CD14-positive monocyte (primary cell): Measurements from ENCODE around the gene PPEF1. TPM values are rescaled to one million over a fixed set of nuclear protein-coding genes. Genes with fewer than 3 reads are reported as not detected.
A peak's percentile ranks its signal among the peaks of the same experiment; 100 is the strongest.

ENCODE experiments used
- DNase-seq, 3 donors: peaks; one replicate each; pipeline ENCODE4 v3.0.0-alpha.2; 2011 to 2022
- H2AFZ ChIP-seq: 2 replicates; pipeline ENCODE4 v1.6.0; 2012; ENCODE audit warnings: mild to moderate bottlenecking, low read depth, low read length, inconsistent platforms; ENCODE audit not compliant: insufficient read depth, poor library complexity, severe bottlenecking
- H3K27ac ChIP-seq, 2 donors: 1 replicate in 1 of 2; 2 replicates in 1 of 2; pipeline ENCODE4 v1.5.1; 2012 to 2013; ENCODE audit warnings: low read length in 2 of 2, control low read depth in 1 of 2, inconsistent platforms in 1 of 2, low read depth in 1 of 2, mild to moderate bottlenecking in 1 of 2
- H3K27me3 ChIP-seq, 2 donors: one replicate each; pipeline versions ENCODE4 v1.6.0 to v1.6.1; 2011 to 2013; ENCODE audit warnings: low read length in 2 of 2; ENCODE audit not compliant: control insufficient read depth in 2 of 2, insufficient read depth in 2 of 2
- H3K36me3 ChIP-seq, 2 donors: replicated peaks in 1 of 2; 1 replicate in 1 of 2; 2 replicates in 1 of 2; pipeline versions ENCODE4 v1.5.1 to v1.6.1; 2012 to 2013; ENCODE audit warnings: low read length in 2 of 2, control low read depth in 1 of 2, inconsistent platforms in 1 of 2, mild to moderate bottlenecking in 1 of 2; ENCODE audit not compliant: insufficient read depth in 2 of 2, control insufficient read depth in 1 of 2
- H3K4me1 ChIP-seq, 2 donors: 1 replicate in 1 of 2; 2 replicates in 1 of 2; pipeline versions ENCODE4 v1.5.1 to v1.6.1; 2012 to 2013; ENCODE audit warnings: low read length in 2 of 2, control low read depth in 1 of 2, inconsistent platforms in 1 of 2, mild to moderate bottlenecking in 1 of 2, moderate library complexity in 1 of 2; ENCODE audit not compliant: insufficient read depth in 2 of 2, control insufficient read depth in 1 of 2
- H3K4me2 ChIP-seq: replicated peaks from 2 replicates; pipeline ENCODE3; 2012; ENCODE audit warnings: low read length, moderate library complexity, mild to moderate bottlenecking; ENCODE audit not compliant: poor library complexity, severe bottlenecking; ENCODE audit errors: extremely low read depth
- H3K4me3 ChIP-seq, 3 experiments: fragments of 200-600 bp in 1 of 3; sonication (generic) in 1 of 3; replicated peaks in 1 of 3; 1 replicate in 2 of 3; 2 replicates in 1 of 3; pipeline ENCODE4 v1.5.1; 2011 to 2013; ENCODE audit warnings: low read length in 3 of 3, mild to moderate bottlenecking in 3 of 3, control low read depth in 2 of 3, low read depth in 2 of 3, inconsistent platforms in 1 of 3, moderate library complexity in 1 of 3
- H3K79me2 ChIP-seq: 2 replicates; pipeline ENCODE4 v1.6.0; 2012; ENCODE audit warnings: mild to moderate bottlenecking, control low read depth, inconsistent platforms, low read length, moderate library complexity; ENCODE audit not compliant: insufficient read depth
- H3K9ac ChIP-seq: 2 replicates; pipeline ENCODE4 v1.6.0; 2017; ENCODE audit warnings: low read length, mild to moderate bottlenecking; ENCODE audit not compliant: insufficient read depth, poor library complexity, severe bottlenecking
- H3K9me3 ChIP-seq, 2 donors: replicated peaks in 1 of 2; 1 replicate in 1 of 2; 2 replicates in 1 of 2; pipeline versions ENCODE4 v1.5.1 to v1.6.1; 2012 to 2013; ENCODE audit warnings: low read length in 2 of 2, control low read depth in 1 of 2; ENCODE audit not compliant: control insufficient read depth in 1 of 2, insufficient read depth in 1 of 2
- H4K20me1 ChIP-seq: 2 replicates; pipeline ENCODE4 v1.6.0; 2012; ENCODE audit warnings: mild to moderate bottlenecking, low read length, control low read depth, moderate library complexity; ENCODE audit not compliant: insufficient read depth
- H3K27ac Mint-ChIP-seq, 7 donors: one replicate each; pipeline ENCODE4 v1.8.0; 2020; ENCODE audit warnings: mild to moderate bottlenecking in 7 of 7, mixed read lengths in 7 of 7, moderate library complexity in 6 of 7, inconsistent platforms in 2 of 7
- H3K27me3 Mint-ChIP-seq, 3 donors: one replicate each; pipeline ENCODE4 v1.8.0; 2021 to 2022; ENCODE audit warnings: low read depth in 3 of 3, mild to moderate bottlenecking in 3 of 3, mixed read lengths in 3 of 3, moderate library complexity in 3 of 3, inconsistent platforms in 1 of 3
- H3K36me3 Mint-ChIP-seq, 2 donors: one replicate each; pipeline ENCODE4 v1.8.0; 2020; ENCODE audit warnings: mixed read lengths in 2 of 2, inconsistent platforms in 1 of 2, mild to moderate bottlenecking in 1 of 2
- H3K4me1 Mint-ChIP-seq: one replicate; pipeline ENCODE4 v1.8.0; 2020; ENCODE audit warnings: mild to moderate bottlenecking, mixed read lengths
- H3K4me3 Mint-ChIP-seq, 2 donors: one replicate each; pipeline ENCODE4 v1.8.0; 2020; ENCODE audit warnings: mild to moderate bottlenecking in 2 of 2, mixed read lengths in 2 of 2, moderate library complexity in 1 of 2
- H3K9me3 Mint-ChIP-seq, 7 donors: one replicate each; pipeline ENCODE4 v1.8.0; 2020 to 2022; ENCODE audit warnings: mixed read lengths in 7 of 7, mild to moderate bottlenecking in 6 of 7, moderate library complexity in 6 of 7, inconsistent platforms in 2 of 7
- CTCF ChIP-seq: fragments of 200-600 bp; IDR thresholded peaks from one replicate; pipeline ENCODE4 v1.8.0; 2022; ENCODE audit warnings: antibody characterized with exemption, mild to moderate bottlenecking
- WGBS: methylation state at CpG from one replicate; pipeline ENCODE4 v1.1.5; 2013; ENCODE audit warnings: missing lambda C conversion rate; ENCODE audit not compliant: insufficient coverage; 5-methylcytosine and 5-hydroxymethylcytosine counted together
- intact Hi-C, 2 donors: fragments of 100-400 bp; cut with micrococcal nuclease; formaldehyde crosslinking; loops; one replicate each; pipeline versions ENCODE4 v1.15.0 to v1.15.1; 2023
- polyA plus RNA-seq, 3 donors: library from polyadenylated mRNA; depleted of rRNA in 1 of 3; unstranded in 2 of 3; stranded (reverse) in 1 of 3; fragments of 300-500 nt in 2 of 3; fragments of >200 nt in 1 of 3; fragmentation: Illumina TruSeq in 2 of 3; gene quantifications; 1 replicate in 2 of 3; 2 replicates in 1 of 3; pipeline ENCODE4 v1.2.3, GENCODE V29; 2012 to 2021

PPEF1 gene
- polyA plus RNA-seq, 3 donors = 0.26 to 0.32 TPM; not detected in 1

DNA sequence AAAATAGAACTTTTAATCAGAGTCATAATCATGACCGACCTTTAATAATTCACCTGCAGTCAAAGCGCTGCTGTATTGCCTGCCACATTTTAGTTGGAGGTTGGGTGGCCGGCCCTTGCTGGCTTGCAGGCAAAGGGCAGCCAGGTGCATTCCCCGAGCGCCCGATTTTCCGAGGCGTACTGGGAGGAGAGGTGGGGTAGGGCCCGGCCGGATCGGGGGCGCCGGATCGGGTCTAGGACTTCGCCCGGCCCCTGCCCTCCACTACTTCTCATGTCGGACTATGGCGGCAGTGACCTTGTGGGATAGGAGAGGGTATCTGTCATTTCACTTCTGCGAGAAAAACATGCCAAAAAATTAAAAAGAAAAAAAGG is 33.0 kb upstream of the PPEF1 start:
- Mint-ChIP-seq H3K27ac (peak overlapping the region; percentile 7 to 75 (median 64)), H3K36me3 (no peaks in the 10 kb centered on the region), H3K27me3 (peaks cover 0 to 20% (median 4%) of the 10 kb centered on the region in 3 donors), H3K9me3 (peaks cover 0 to 9% (median 0%) of the 10 kb centered on the region in 7 donors), H3K4me3 (peak overlapping the region; percentile 73 to 78), H3K4me1 (peaks cover 38% of the 10 kb centered on the region)
- Histone ChIP-seq H4K20me1 (no peaks in the 10 kb centered on the region), H3K4me3 (peak overlapping the region; percentile 59 to 79 (median 76)), H2AFZ (peak overlapping the region; percentile 66), H3K9me3 (no peaks in the 10 kb centered on the region), H3K36me3 (no peaks in the 10 kb centered on the region), H3K27me3 (no peaks in the 10 kb centered on the region), H3K4me2 (peak overlapping the region; percentile 73), H3K27ac (peak overlapping the region; percentile 74 to 80), H3K4me1 (peaks cover 26 to 30% of the 10 kb centered on the region in 2 donors), H3K79me2 (no peaks in the 10 kb centered on the region), H3K9ac (peak overlapping the region; percentile 81)
- TF ChIP-seq CTCF = no peak
- intact Hi-C loops = no loop called here
- DNase-seq = no peak
- WGBS = 20% methylated on average over 1 of the region's 19 CpGs

DNA sequence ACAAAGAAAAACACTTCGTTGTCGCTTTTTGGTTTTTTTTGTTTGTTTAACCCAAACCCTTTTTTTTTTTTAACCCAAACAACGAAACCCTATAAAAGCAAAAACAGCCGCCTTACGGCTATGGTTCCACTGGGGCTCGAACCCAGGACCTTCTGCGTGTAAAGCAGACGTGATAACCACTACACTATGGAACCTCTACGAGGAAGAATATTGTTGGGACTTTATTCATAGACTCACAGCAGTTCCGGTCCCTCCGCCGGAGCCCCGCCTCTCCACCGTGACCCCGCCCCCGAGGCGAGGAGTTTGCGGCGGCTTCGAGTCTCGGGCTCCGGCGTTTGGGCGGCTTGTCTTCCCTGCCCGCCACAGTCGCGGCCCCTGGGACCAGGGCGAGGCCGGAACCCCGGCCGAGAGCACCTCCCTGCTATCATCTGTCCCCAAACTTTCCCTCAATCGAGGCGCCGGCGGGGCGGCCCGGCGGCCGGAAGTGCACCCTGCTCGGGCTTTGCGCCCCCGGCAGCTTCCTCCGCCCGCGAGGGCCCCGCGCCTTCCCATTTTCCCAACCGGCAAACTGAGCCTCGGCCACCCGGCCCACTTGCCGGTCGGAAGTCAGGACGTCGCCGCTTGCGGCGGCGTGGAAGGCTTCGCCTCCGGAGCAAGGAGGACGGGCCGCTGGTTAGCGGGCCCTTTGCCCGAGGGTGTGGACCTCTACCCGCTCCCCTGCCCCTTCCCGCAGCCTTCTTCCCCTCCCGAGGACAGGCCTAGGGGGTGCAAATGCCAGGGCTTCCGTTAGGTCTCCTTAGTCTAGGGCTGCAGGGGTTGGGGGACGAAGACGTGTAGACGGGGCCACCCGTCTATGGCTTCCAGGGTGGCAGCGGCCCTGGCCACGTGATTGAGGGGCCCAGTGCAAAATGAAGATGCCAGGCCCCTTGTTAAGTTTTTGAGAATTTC is 32.4 kb upstream of the PPEF1 start:
- H3K27ac ChIP-seq = peak overlapping the region; percentile 74 to 80
- H3K36me3 Mint-ChIP-seq = peaks cover 0 to under 1% of the 10 kb centered on the region in 2 donors
- H3K27ac Mint-ChIP-seq = peak overlapping the region in 6 of 7 donors; percentile 37 to 80 (median 70)
- H3K4me3 ChIP-seq = peak overlapping the region; percentile 59 to 79 (median 76)
- 0% methylated on average over 12 of the region's 74 CpGs for WGBS
- no peaks in the 10 kb centered on the region for H4K20me1 ChIP-seq
- no peaks in the 10 kb centered on the region for H3K27me3 ChIP-seq
- H2AFZ ChIP-seq = peak overlapping the region; percentile 83
- peaks cover 36% of the 10 kb centered on the region for H3K4me1 Mint-ChIP-seq
- peak overlapping the region; percentile 73 to 78 for H3K4me3 Mint-ChIP-seq
- no peaks in the 10 kb centered on the region for H3K79me2 ChIP-seq
- H3K27me3 Mint-ChIP-seq = peaks cover 0 to 21% (median 6%) of the 10 kb centered on the region in 3 donors
- no peaks in the 10 kb centered on the region for H3K9me3 ChIP-seq
- no peak for TF ChIP-seq CTCF
- no peaks in the 10 kb centered on the region for H3K36me3 ChIP-seq
- H3K4me2 ChIP-seq = peak overlapping the region; percentile 73
- intact Hi-C loops = no loop called here
- peak overlapping the region; percentile 81 for H3K9ac ChIP-seq
- peaks cover 26 to 30% of the 10 kb centered on the region in 2 donors for H3K4me1 ChIP-seq
- peaks cover 0 to 9% (median 0%) of the 10 kb centered on the region in 7 donors for H3K9me3 Mint-ChIP-seq
- DNase-seq = peak; percentile 76 to 83 (median 79)
